ENCODE data around the gene SCUBE1. TPM values are rescaled to one million over a fixed set of nuclear protein-coding genes. Genes with fewer than 3 reads are reported as not detected.

SCUBE1 gene
- total and polyA plus RNA-seq, 2 experiments from 2014 or later, result 0.81 to 3.2 TPM

DNA sequence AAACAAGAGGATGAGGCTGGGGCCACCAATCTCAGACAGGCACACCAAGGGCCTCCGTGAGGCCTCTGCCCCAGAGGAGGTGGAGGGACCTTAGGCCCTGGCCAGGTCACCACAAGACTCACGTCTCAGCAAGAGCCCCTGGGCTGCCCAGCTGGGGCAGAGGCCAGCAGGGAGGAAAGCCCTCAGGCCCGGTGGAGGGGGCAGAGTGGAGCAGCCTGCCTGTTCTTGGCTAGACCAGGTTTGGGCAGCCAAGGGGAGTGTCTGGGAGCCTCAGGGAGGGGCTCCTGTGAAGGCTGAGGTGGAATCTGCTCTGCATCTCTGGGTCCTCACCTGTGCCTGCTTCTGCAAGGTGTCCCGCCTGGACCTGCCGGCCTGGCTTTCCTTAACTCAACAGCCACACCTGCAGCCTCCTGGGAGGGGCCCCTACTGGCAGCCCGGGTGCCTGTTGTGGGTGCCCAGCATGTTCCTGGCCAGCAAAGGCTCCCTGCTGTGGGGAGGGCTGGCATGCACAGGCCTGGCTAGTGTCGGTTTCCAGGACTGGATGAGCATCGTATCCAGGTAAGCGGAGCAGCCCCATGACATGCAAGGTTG is 168.1 kb downstream of the SCUBE1 start:
- H3K4me1 ChIP-seq (ENCODE audit: insufficient read depth), result no peaks in the 10 kb centered on the region
- H3K4me3 Mint-ChIP-seq, result no peak overlapping the region
- H3K27me3 Mint-ChIP-seq (ENCODE audit: insufficient read depth, low read depth, poor library complexity), result peaks cover 10% of the 10 kb centered on the region
- H3K27ac Mint-ChIP-seq, result no peak overlapping the region
- H3K79me2 ChIP-seq (replicated peaks; ENCODE audit: insufficient read depth), result no peaks in the 10 kb centered on the region
- no peak overlapping the region for H3K27ac ChIP-seq (ENCODE audit: low read depth)
- H3K9me2 ChIP-seq (ENCODE audit: insufficient read depth), result no peaks in the 10 kb centered on the region
- no peaks in the 10 kb centered on the region; the same call in 2 of the 3 replicates for H3K9me3 Mint-ChIP-seq
- no peak overlapping the region for H2AFZ ChIP-seq
- no peaks in the 10 kb centered on the region for H3K27me3 ChIP-seq (ENCODE audit: insufficient read depth)
- peaks cover 78% of the 10 kb centered on the region for H3K36me3 Mint-ChIP-seq (ENCODE audit: low read depth)
- H3K4me1 Mint-ChIP-seq, result no peaks in the 10 kb centered on the region
- no peak overlapping the region for H3K4me3 ChIP-seq
- DNase-seq (ENCODE audit: low spot score) (no peak), ATAC-seq (no peak)
- H4K20me1 ChIP-seq (replicated peaks; ENCODE audit: insufficient read depth), result no peaks in the 10 kb centered on the region; the same call in 1 of the 2 replicates
- H3F3A ChIP-seq (replicated peaks; ENCODE audit: low read depth), result no peaks in the 10 kb centered on the region
- H3K36me3 ChIP-seq (ENCODE audit: insufficient read depth), result peaks cover 13% of the 10 kb centered on the region; the same call in 1 of the 2 replicates
- no peak overlapping the region for H3K4me2 ChIP-seq
- no peak for TF ChIP-seq CREB1 (CRISPR knock-in tag; IDR thresholded peaks at IDR 0.05; ENCODE audit: low read depth)
- TF ChIP-seq ZNF114 (CRISPR knock-in tag; IDR thresholded peaks at IDR 0.05), result no peak
- no peak for TF ChIP-seq NANOG (IDR thresholded peaks at IDR 0.05; ENCODE audit: borderline replicate concordance)
- TF ChIP-seq ZNF331 (CRISPR knock-in tag; IDR thresholded peaks at IDR 0.05; ENCODE audit: low read depth), result no peak
- TF ChIP-seq, protein P1, sequence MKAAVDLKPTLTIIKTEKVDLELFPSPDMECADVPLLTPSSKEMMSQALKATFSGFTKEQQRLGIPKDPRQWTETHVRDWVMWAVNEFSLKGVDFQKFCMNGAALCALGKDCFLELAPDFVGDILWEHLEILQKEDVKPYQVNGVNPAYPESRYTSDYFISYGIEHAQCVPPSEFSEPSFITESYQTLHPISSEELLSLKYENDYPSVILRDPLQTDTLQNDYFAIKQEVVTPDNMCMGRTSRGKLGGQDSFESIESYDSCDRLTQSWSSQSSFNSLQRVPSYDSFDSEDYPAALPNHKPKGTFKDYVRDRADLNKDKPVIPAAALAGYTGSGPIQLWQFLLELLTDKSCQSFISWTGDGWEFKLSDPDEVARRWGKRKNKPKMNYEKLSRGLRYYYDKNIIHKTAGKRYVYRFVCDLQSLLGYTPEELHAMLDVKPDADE (IDR thresholded peaks at IDR 0.05), result no peak
- TF ChIP-seq, protein P2, sequence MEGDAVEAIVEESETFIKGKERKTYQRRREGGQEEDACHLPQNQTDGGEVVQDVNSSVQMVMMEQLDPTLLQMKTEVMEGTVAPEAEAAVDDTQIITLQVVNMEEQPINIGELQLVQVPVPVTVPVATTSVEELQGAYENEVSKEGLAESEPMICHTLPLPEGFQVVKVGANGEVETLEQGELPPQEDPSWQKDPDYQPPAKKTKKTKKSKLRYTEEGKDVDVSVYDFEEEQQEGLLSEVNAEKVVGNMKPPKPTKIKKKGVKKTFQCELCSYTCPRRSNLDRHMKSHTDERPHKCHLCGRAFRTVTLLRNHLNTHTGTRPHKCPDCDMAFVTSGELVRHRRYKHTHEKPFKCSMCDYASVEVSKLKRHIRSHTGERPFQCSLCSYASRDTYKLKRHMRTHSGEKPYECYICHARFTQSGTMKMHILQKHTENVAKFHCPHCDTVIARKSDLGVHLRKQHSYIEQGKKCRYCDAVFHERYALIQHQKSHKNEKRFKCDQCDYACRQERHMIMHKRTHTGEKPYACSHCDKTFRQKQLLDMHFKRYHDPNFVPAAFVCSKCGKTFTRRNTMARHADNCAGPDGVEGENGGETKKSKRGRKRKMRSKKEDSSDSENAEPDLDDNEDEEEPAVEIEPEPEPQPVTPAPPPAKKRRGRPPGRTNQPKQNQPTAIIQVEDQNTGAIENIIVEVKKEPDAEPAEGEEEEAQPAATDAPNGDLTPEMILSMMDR (conservative IDR thresholded peaks at IDR 0.05; ENCODE audit: low read depth in 2 of 2), result no peak
- no peak for TF ChIP-seq STAT1 (IDR thresholded peaks at IDR 0.05; ENCODE audit: unreplicated experiment)
- no peak for TF ChIP-seq EZH2phosphoT487 (IDR thresholded peaks at IDR 0.05; ENCODE audit: unreplicated experiment)
- TF ChIP-seq POLR2AphosphoS5 (IDR thresholded peaks at IDR 0.05; ENCODE audit: low read depth), result no peak
- no peak for TF ChIP-seq EZH2 (IDR thresholded peaks at IDR 0.05; ENCODE audit: low read depth, unreplicated experiment)
- TF ChIP-seq, protein P3, sequence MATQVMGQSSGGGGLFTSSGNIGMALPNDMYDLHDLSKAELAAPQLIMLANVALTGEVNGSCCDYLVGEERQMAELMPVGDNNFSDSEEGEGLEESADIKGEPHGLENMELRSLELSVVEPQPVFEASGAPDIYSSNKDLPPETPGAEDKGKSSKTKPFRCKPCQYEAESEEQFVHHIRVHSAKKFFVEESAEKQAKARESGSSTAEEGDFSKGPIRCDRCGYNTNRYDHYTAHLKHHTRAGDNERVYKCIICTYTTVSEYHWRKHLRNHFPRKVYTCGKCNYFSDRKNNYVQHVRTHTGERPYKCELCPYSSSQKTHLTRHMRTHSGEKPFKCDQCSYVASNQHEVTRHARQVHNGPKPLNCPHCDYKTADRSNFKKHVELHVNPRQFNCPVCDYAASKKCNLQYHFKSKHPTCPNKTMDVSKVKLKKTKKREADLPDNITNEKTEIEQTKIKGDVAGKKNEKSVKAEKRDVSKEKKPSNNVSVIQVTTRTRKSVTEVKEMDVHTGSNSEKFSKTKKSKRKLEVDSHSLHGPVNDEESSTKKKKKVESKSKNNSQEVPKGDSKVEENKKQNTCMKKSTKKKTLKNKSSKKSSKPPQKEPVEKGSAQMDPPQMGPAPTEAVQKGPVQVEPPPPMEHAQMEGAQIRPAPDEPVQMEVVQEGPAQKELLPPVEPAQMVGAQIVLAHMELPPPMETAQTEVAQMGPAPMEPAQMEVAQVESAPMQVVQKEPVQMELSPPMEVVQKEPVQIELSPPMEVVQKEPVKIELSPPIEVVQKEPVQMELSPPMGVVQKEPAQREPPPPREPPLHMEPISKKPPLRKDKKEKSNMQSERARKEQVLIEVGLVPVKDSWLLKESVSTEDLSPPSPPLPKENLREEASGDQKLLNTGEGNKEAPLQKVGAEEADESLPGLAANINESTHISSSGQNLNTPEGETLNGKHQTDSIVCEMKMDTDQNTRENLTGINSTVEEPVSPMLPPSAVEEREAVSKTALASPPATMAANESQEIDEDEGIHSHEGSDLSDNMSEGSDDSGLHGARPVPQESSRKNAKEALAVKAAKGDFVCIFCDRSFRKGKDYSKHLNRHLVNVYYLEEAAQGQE (IDR thresholded peaks at IDR 0.05; ENCODE audit: unreplicated experiment), result no peak
- TF ChIP-seq JUNB (IDR thresholded peaks at IDR 0.05; ENCODE audit: unreplicated experiment), result no peak
- TF ChIP-seq, protein P4, sequence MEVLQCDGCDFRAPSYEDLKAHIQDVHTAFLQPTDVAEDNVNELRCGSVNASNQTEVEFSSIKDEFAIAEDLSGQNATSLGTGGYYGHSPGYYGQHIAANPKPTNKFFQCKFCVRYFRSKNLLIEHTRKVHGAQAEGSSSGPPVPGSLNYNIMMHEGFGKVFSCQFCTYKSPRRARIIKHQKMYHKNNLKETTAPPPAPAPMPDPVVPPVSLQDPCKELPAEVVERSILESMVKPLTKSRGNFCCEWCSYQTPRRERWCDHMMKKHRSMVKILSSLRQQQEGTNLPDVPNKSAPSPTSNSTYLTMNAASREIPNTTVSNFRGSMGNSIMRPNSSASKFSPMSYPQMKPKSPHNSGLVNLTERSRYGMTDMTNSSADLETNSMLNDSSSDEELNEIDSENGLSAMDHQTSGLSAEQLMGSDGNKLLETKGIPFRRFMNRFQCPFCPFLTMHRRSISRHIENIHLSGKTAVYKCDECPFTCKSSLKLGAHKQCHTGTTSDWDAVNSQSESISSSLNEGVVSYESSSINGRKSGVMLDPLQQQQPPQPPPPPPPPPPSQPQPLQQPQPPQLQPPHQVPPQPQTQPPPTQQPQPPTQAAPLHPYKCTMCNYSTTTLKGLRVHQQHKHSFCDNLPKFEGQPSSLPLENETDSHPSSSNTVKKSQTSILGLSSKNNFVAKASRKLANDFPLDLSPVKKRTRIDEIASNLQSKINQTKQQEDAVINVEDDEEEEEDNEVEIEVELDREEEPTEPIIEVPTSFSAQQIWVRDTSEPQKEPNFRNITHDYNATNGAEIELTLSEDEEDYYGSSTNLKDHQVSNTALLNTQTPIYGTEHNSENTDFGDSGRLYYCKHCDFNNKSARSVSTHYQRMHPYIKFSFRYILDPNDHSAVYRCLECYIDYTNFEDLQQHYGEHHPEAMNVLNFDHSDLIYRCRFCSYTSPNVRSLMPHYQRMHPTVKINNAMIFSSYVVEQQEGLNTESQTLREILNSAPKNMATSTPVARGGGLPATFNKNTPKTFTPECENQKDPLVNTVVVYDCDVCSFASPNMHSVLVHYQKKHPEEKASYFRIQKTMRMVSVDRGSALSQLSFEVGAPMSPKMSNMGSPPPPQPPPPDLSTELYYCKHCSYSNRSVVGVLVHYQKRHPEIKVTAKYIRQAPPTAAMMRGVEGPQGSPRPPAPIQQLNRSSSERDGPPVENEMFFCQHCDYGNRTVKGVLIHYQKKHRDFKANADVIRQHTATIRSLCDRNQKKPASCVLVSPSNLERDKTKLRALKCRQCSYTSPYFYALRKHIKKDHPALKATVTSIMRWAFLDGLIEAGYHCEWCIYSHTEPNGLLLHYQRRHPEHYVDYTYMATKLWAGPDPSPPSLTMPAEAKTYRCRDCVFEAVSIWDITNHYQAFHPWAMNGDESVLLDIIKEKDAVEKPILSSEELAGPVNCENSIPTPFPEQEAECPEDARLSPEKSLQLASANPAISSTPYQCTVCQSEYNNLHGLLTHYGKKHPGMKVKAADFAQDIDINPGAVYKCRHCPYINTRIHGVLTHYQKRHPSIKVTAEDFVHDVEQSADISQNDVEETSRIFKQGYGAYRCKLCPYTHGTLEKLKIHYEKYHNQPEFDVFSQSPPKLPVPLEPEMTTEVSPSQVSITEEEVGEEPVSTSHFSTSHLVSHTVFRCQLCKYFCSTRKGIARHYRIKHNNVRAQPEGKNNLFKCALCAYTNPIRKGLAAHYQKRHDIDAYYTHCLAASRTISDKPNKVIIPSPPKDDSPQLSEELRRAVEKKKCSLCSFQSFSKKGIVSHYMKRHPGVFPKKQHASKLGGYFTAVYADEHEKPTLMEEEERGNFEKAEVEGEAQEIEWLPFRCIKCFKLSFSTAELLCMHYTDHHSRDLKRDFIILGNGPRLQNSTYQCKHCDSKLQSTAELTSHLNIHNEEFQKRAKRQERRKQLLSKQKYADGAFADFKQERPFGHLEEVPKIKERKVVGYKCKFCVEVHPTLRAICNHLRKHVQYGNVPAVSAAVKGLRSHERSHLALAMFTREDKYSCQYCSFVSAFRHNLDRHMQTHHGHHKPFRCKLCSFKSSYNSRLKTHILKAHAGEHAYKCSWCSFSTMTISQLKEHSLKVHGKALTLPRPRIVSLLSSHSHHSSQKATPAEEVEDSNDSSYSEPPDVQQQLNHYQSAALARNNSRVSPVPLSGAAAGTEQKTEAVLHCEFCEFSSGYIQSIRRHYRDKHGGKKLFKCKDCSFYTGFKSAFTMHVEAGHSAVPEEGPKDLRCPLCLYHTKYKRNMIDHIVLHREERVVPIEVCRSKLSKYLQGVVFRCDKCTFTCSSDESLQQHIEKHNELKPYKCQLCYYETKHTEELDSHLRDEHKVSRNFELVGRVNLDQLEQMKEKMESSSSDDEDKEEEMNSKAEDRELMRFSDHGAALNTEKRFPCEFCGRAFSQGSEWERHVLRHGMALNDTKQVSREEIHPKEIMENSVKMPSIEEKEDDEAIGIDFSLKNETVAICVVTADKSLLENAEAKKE (CRISPR knock-in tag; IDR thresholded peaks at IDR 0.05), result no peak
